Liver (tissue), 9 donors: ENCODE measurements around the gene SLC18A3. TPM values are rescaled to one million over a fixed set of nuclear protein-coding genes. Genes with fewer than 3 reads are reported as not detected.

ENCODE experiments used
- DNase-seq: peaks from one replicate; pipeline ENCODE4 v3.0.0-alpha.2; 2017; ENCODE audit warnings: low spot score
- H3K27ac ChIP-seq, 2 donors: one replicate each; pipeline ENCODE4 v1.7.0; 2013; ENCODE audit warnings: inconsistent platforms in 2 of 2, low read length in 2 of 2, control low read depth in 1 of 2, low read depth in 1 of 2, mild to moderate bottlenecking in 1 of 2
- H3K27me3 ChIP-seq, 4 donors: one replicate each; pipeline versions ENCODE4 v1.6.1 to v1.7.0; 2013; ENCODE audit warnings: low read length in 3 of 4, inconsistent platforms in 1 of 4, mild to moderate bottlenecking in 1 of 4, moderate library complexity in 1 of 4; ENCODE audit not compliant: control insufficient read depth in 4 of 4, insufficient read depth in 4 of 4
- H3K36me3 ChIP-seq, 4 donors: one replicate each; pipeline versions ENCODE4 v1.6.1 to v1.7.0; 2013; ENCODE audit warnings: low read length in 3 of 4, mild to moderate bottlenecking in 3 of 4, low read depth in 1 of 4, moderate library complexity in 1 of 4; ENCODE audit not compliant: control insufficient read depth in 4 of 4, insufficient read depth in 3 of 4
- H3K4me1 ChIP-seq, 4 donors: one replicate each; pipeline versions ENCODE4 v1.6.1 to v1.7.0; 2013; ENCODE audit warnings: low read length in 3 of 4, mild to moderate bottlenecking in 3 of 4, moderate library complexity in 1 of 4; ENCODE audit not compliant: control insufficient read depth in 4 of 4, insufficient read depth in 4 of 4
- H3K4me3 ChIP-seq, 3 donors: one replicate each; pipeline versions ENCODE4 v1.6.1 to v1.7.0; 2013; ENCODE audit warnings: low read length in 3 of 3, control low read depth in 1 of 3, low read depth in 1 of 3, mild to moderate bottlenecking in 1 of 3
- H3K9ac ChIP-seq, 2 donors: one replicate each; pipeline ENCODE4 v1.7.0; 2013; ENCODE audit warnings: low read length in 2 of 2, mild to moderate bottlenecking in 2 of 2, moderate library complexity in 2 of 2, control low read depth in 1 of 2, low read depth in 1 of 2
- H3K9me3 ChIP-seq, 4 donors: one replicate each; pipeline versions ENCODE4 v1.6.1 to v1.7.0; 2013; ENCODE audit warnings: low read length in 3 of 4; ENCODE audit not compliant: control insufficient read depth in 4 of 4
- CTCF ChIP-seq: fragments of 150-350 bp; IDR thresholded peaks from 2 replicates; pipeline ENCODE4 v1.5.1; 2017; ENCODE audit warnings: improper control_type of control experiment, low read depth, low read length; ENCODE audit not compliant: missing input control
- EGR1 ChIP-seq, 2 donors: IDR thresholded peaks; 2 replicates each; pipeline ENCODE4 v1.6.1; 2016 to 2018; ENCODE audit warnings: antibody characterized with exemption in 2 of 2, low read depth in 2 of 2
- FOXA1 ChIP-seq: IDR thresholded peaks from 2 replicates; pipeline ENCODE4 v1.6.1; 2016; ENCODE audit warnings: antibody characterized with exemption
- GABPA ChIP-seq, 2 donors: IDR thresholded peaks in 1 of 2; conservative IDR thresholded peaks in 1 of 2; 2 replicates each; pipeline ENCODE4 v1.6.1; 2016; ENCODE audit warnings: antibody characterized with exemption in 2 of 2, mild to moderate bottlenecking in 1 of 2, moderate library complexity in 1 of 2
- HNF4A ChIP-seq, 2 donors: conservative IDR thresholded peaks; 2 replicates each; pipeline ENCODE4 v1.6.1; 2016; ENCODE audit warnings: antibody characterized with exemption in 2 of 2, mild to moderate bottlenecking in 2 of 2
- HNF4G ChIP-seq: IDR thresholded peaks from 2 replicates; pipeline ENCODE4 v1.6.1; 2016; ENCODE audit warnings: antibody characterized with exemption
- JUND ChIP-seq, 2 donors: IDR thresholded peaks; 2 replicates each; pipeline ENCODE4 v1.6.1; 2016; ENCODE audit warnings: antibody characterized with exemption in 2 of 2
- MAX ChIP-seq: IDR thresholded peaks from 2 replicates; pipeline ENCODE4 v1.6.1; 2016; ENCODE audit warnings: antibody characterized with exemption
- NR2F2 ChIP-seq: IDR thresholded peaks from 2 replicates; pipeline ENCODE4 v1.6.1; 2016; ENCODE audit warnings: antibody characterized with exemption
- RAD21 ChIP-seq, 2 donors: IDR thresholded peaks; 2 replicates each; pipeline ENCODE4 v1.6.1; 2016; ENCODE audit warnings: antibody characterized with exemption in 2 of 2, mild to moderate bottlenecking in 2 of 2
- REST ChIP-seq: IDR thresholded peaks from 2 replicates; pipeline ENCODE4 v1.6.1; 2016; ENCODE audit warnings: antibody characterized with exemption, mild to moderate bottlenecking
- TAF1 ChIP-seq: conservative IDR thresholded peaks from 2 replicates; pipeline ENCODE4 v1.6.1; 2016; ENCODE audit warnings: antibody characterized with exemption, mild to moderate bottlenecking
- YY1 ChIP-seq: IDR thresholded peaks from 2 replicates; pipeline ENCODE4 v1.6.1; 2016; ENCODE audit warnings: antibody characterized with exemption, mild to moderate bottlenecking
- ZBTB33 ChIP-seq: IDR thresholded peaks from 2 replicates; pipeline ENCODE4 v1.6.1; 2016; ENCODE audit warnings: antibody characterized with exemption
- WGBS: extraction: QIAGEN DNeasy Blood & Tissue Kit; methylation state at CpG from one replicate; pipeline ENCODE4 v1.1.7; 2013; 5-methylcytosine and 5-hydroxymethylcytosine counted together
- polyA plus RNA-seq, 2 donors: library from polyadenylated mRNA; stranded (reverse) in 1 of 2; unstranded in 1 of 2; fragments of 200-250 nt in 1 of 2; fragments of >200 nt in 1 of 2; fragmentation: Nextera tagmentation in 1 of 2; extraction: Ambion mirVana in 1 of 2; gene quantifications; one replicate each; pipeline versions ENCODE4 v1.2.1 to v1.2.3, GENCODE V29; 2013 to 2015
- total RNA-seq, 2 donors: library from RNA; depleted of rRNA; stranded (reverse); fragments of >200 nt; gene quantifications; one replicate each; pipeline ENCODE4 v1.2.3, GENCODE V29; 2014
- donor health status: healthy.
- donor health status: healthy.
- donor health status: healthy.
- donor health status: healthy.
- donor health status: healthy.

The SLC18A3 gene
- total and polyA plus RNA-seq, 4 donors = not detected

- WGBS = 16% methylated on average over 53 of the region's 53 CpGs
- H3K4me3 ChIP-seq = no peak overlapping the region
Observed at GRCh38 chr10:49611816-49612512, 1.9 kb downstream of the SLC18A3 start.

GRCh38 chr10:49612513-49613164, 2.5 kb downstream of the SLC18A3 start:
- Histone ChIP-seq H3K4me3 (no peak overlapping the region), H3K27me3 (peaks cover 10 to 22% (median 17%) of the 10 kb centered on the region in 4 donors), H3K9me3 (no peaks in the 10 kb centered on the region), H3K4me1 (peaks cover 3 to 14% (median 7%) of the 10 kb centered on the region in 4 donors), H3K9ac (no peak overlapping the region), H3K36me3 (no peaks in the 10 kb centered on the region), H3K27ac (no peak overlapping the region)
- WGBS = 8% methylated on average over 29 of the region's 29 CpGs
- no peak for DNase-seq
- TF ChIP-seq HNF4G (no peak), RAD21 (IDR thresholded peaks at IDR 0.05) (no peak), NR2F2 (no peak), FOXA1 (no peak), EGR1 (IDR thresholded peaks at IDR 0.05; ENCODE audit: low read depth in 2 of 2) (no peak), ZBTB33 (no peak), CTCF (no peak), HNF4A (conservative IDR thresholded peaks at IDR 0.05) (no peak), YY1 (no peak), TAF1 (no peak), REST (no peak), MAX (no peak)

More at GRCh38 chr10:49611816-49612512, 1.9 kb downstream of the SLC18A3 start:
- no peaks in the 10 kb centered on the region for H3K36me3 ChIP-seq
- H3K27me3 ChIP-seq = peaks cover 12 to 22% (median 21%) of the 10 kb centered on the region in 4 donors
- TF ChIP-seq JUND (IDR thresholded peaks at IDR 0.05) (no peak), RAD21 (IDR thresholded peaks at IDR 0.05) (no peak), GABPA (IDR thresholded peaks at IDR 0.05 in 1 of 2, conservative IDR thresholded peaks at IDR 0.05 in 1 of 2) (no peak), TAF1 (no peak)
- H3K9me3 ChIP-seq = no peaks in the 10 kb centered on the region
- H3K9ac ChIP-seq = no peak overlapping the region
- H3K27ac ChIP-seq = no peak overlapping the region
- H3K4me1 ChIP-seq = peaks cover 3 to 14% (median 7%) of the 10 kb centered on the region in 4 donors
- no peak for DNase-seq
